Measurements from ENCODE around the gene UBE2D2. TPM values are rescaled to one million over a fixed set of nuclear protein-coding genes. Genes with fewer than 3 reads are reported as not detected.

UBE2D2 gene
- total RNA-seq, 1 experiment from 2014 or later: 187 TPM

DNA sequence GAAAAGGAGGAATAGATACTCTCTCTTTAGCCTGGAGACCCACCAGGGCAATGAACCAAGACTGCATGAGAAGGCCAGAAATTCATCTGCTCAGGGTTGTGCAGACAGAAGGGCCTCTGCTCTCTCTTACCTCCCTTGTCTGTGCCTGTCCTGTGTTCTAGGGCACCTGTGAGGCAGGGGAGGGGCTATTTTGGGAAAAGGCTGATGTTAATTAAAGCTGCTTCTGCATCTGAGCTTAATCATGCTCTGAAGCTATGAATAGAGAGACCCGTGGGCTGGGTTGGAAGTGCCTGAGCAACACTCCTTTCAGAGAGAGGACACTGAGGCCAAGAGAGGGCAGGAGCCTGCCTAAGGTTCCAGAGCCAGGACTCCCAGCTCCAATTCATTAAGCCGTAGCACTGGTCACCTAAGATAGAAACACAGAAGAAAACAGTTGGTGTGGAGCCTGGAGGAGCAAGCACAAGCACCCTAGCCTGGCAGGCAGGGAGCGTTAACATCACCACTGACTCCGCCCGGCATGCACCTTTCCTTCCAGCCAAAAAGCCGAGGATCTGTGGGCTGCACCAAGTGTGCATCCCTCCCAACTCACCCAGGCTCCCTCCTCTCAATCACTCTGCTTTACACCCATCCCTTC, 47.2 kb upstream of the UBE2D2 start:
- H3K27ac Mint-ChIP-seq (ENCODE audit: unreplicated experiment): no peak overlapping the region
- no peak for DNase-seq
- no peaks in the 10 kb centered on the region for H3K9me3 Mint-ChIP-seq (ENCODE audit: low read depth, unreplicated experiment)
- no TSS peak for BruUV-seq (replicated peaks)
- H3K4me1 Mint-ChIP-seq (ENCODE audit: low read depth, unreplicated experiment): peaks cover 17% of the 10 kb centered on the region
- H3K36me3 Mint-ChIP-seq (ENCODE audit: insufficient read depth, unreplicated experiment): peaks cover 17% of the 10 kb centered on the region
- CTCF ChIA-PET: interaction anchor here (0.8 to 4.7 kb wide), 9 partner anchors 18 to 126 kb away, joined by 3 to 69 read pairs (median 4); partner anchors contain the start of genes SPATA24, STING1 and UBE2D2
- intact Hi-C loops (cut with micrococcal nuclease; ENCODE audit: unreplicated experiment): loop anchor here (1.0 kb wide), 1 partner anchor 92 kb away; no protein-coding TSS in a partner anchor
- H3K4me3 Mint-ChIP-seq (ENCODE audit: low read depth, unreplicated experiment): no peak overlapping the region
- no peak for TF ChIP-seq CTCF (IDR thresholded peaks at IDR 0.05; ENCODE audit: unreplicated experiment)
- no peaks in the 10 kb centered on the region for H3K27me3 Mint-ChIP-seq (ENCODE audit: unreplicated experiment)

GRCh38 chr5:139514486-139514856, 46.7 kb upstream of the UBE2D2 start:
- intact Hi-C loops (cut with micrococcal nuclease; ENCODE audit: unreplicated experiment): no loop called here
- BruUV-seq (replicated peaks): no TSS peak
- CTCF ChIA-PET: interaction anchor here (0.6 to 4.7 kb wide), 3 partner anchors 17 to 92 kb away, joined by 4 to 69 read pairs (median 5); no protein-coding TSS in a partner anchor
- no peak overlapping the region for H3K4me3 Mint-ChIP-seq (ENCODE audit: low read depth, unreplicated experiment)
- TF ChIP-seq CTCF (IDR thresholded peaks at IDR 0.05; ENCODE audit: unreplicated experiment): no peak
- H3K4me1 Mint-ChIP-seq (ENCODE audit: low read depth, unreplicated experiment): peaks cover 19% of the 10 kb centered on the region
- DNase-seq: no peak
- no peak overlapping the region for H3K27ac Mint-ChIP-seq (ENCODE audit: unreplicated experiment)
- no peaks in the 10 kb centered on the region for H3K27me3 Mint-ChIP-seq (ENCODE audit: unreplicated experiment)
- no peaks in the 10 kb centered on the region for H3K9me3 Mint-ChIP-seq (ENCODE audit: low read depth, unreplicated experiment)
- H3K36me3 Mint-ChIP-seq (ENCODE audit: insufficient read depth, unreplicated experiment): peaks cover 18% of the 10 kb centered on the region

DNA sequence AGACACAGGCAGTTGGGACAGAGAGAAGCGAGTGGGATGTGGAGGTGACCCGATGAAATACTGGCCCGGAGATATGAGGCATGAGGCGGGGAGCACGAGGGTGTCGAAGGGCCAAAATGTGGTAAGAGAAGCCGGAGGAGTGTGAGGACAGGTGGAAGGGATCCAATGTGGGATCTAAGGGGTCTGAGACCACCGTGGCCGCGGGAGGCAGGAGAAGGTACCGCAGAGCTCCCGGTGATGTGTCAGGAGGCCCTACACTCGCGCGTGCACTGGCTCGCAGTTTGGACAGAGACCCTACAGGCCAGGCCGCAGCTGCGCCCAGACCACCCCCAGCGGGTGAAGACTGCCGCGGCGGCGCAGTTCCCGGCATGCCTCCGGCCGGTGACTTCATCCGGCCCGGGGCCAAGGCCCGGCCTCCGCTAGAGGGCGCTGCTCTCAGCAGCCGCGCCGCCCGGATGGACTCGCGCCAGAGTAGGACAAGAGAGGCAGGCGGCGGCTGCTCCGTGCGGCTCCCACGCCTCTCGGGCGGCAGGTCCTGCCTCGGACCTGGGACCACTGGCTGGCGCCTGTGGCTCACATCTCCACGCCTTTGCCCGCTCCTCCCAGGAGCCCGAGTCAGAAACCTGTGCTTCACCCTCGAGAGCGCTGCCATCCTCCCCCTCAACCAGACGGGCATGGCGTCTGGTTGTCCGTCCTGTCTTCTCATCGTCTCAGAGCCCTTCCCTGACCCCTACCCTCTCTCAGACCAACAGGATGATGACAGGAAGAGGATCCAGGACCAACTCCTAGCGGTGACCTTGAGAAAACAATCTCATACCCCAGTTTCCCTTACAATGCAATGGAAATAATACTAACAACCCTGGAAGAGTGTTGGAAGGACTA, 43.2 kb upstream of the UBE2D2 start:
- Mint-ChIP-seq H3K27ac (ENCODE audit: unreplicated experiment) (peak overlapping the region; percentile 67), H3K4me1 (ENCODE audit: low read depth, unreplicated experiment) (peaks cover 7% of the 10 kb centered on the region), H3K36me3 (ENCODE audit: insufficient read depth, unreplicated experiment) (peaks cover 18% of the 10 kb centered on the region), H3K9me3 (ENCODE audit: low read depth, unreplicated experiment) (no peaks in the 10 kb centered on the region), H3K27me3 (ENCODE audit: unreplicated experiment) (no peaks in the 10 kb centered on the region), H3K4me3 (ENCODE audit: low read depth, unreplicated experiment) (peak overlapping the region; percentile 73)
- TF ChIP-seq CTCF (IDR thresholded peaks at IDR 0.05; ENCODE audit: unreplicated experiment): peak; percentile 96
- peak; percentile 96 for DNase-seq
- intact Hi-C loops (cut with micrococcal nuclease; ENCODE audit: unreplicated experiment): no loop called here
- BruUV-seq (replicated peaks): TSS peak; percentile 92
- CTCF ChIA-PET: interaction anchor here (0.7 to 1.4 kb wide), 2 partner anchors 22 to 96 kb away, joined by 3 to 4 read pairs; no protein-coding TSS in a partner anchor

- H3K36me3 Mint-ChIP-seq (ENCODE audit: insufficient read depth, unreplicated experiment): peaks cover 2% of the 10 kb centered on the region
- intact Hi-C loops (cut with micrococcal nuclease; ENCODE audit: unreplicated experiment): no loop called here
- H3K4me1 Mint-ChIP-seq (ENCODE audit: low read depth, unreplicated experiment): peaks cover 26% of the 10 kb centered on the region
- H3K27me3 Mint-ChIP-seq (ENCODE audit: unreplicated experiment): no peaks in the 10 kb centered on the region
- no peak for DNase-seq
- H3K9me3 Mint-ChIP-seq (ENCODE audit: low read depth, unreplicated experiment): no peaks in the 10 kb centered on the region
- no TSS peak for BruUV-seq (replicated peaks)
- H3K27ac Mint-ChIP-seq (ENCODE audit: unreplicated experiment): no peak overlapping the region
- no peak overlapping the region for H3K4me3 Mint-ChIP-seq (ENCODE audit: low read depth, unreplicated experiment)
- no peak for TF ChIP-seq CTCF (IDR thresholded peaks at IDR 0.05; ENCODE audit: unreplicated experiment)
- CTCF ChIA-PET: no interaction called here
Measured at GRCh38 chr5:139523635-139524445, 37.3 kb upstream of the UBE2D2 start.

All from Calu3 (cell line).